CD4-positive, alpha-beta T cell treated with Interferon alpha-2 for 1 hour (primary cell): ENCODE measurements around the gene RTEL1.
"Not testable (repeated sequence)": the region's sequence is repeated elsewhere in the genome, so short reads cannot be mapped to it uniquely, and the experiment has no call there.

Experiments
- DNase-seq, 2 donors: peaks; one replicate each; pipeline ENCODE4 v3.0.0-alpha.2; 2020 to 2022

The RTEL1 gene

GRCh38 chr20:63701329-63702035 lies 43.4 kb downstream of the RTEL1 start:
- DNase-seq, result no peak

- no peak for DNase-seq
Measured at GRCh38 chr20:63702036-63702665, 44.0 kb downstream of the RTEL1 start.

GRCh38 chr20:63702751-63703470 lies 44.8 kb downstream of the RTEL1 start:
- DNase-seq, result no peak

DNA sequence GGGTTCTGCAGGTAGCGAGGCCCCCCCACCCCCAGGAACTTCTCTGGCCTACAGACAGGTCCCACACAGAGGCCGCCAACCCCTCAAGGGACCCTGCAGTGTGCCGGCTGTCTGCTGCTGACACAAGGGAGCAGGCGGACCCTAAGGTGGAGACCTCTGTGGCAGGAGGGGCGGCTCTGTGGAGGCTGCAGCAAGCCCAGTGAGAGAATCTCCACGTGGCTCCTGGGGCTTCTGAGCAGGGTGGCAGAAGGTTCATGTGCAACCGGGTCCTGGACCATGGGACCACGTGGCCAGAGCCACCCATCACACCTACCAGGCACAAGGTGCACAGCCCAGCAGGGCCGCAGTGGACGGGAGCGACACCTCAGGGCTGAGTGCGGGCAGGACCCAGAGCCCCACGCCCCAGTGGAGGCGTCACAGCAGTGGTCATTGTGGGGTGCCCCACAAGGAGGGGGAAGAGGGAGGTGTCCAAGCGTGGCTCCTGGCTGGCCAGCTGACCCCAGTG lies 45.4 kb downstream of the RTEL1 start:
- DNase-seq, result no peak

GRCh38 chr20:63703976-63704748 lies 46.0 kb downstream of the RTEL1 start:
- no peak for DNase-seq

GRCh38 chr20:63704749-63705117 lies 46.6 kb downstream of the RTEL1 start:
- no peak for DNase-seq

GRCh38 chr20:63705232-63706026 lies 47.3 kb downstream of the RTEL1 start:
- no peak for DNase-seq

- no peak for DNase-seq
Measured at GRCh38 chr20:63706027-63706695, 48.0 kb downstream of the RTEL1 start.

GRCh38 chr20:63706852-63707557 lies 48.9 kb downstream of the RTEL1 start:
- DNase-seq, result peak; percentile 43 to 68

- DNase-seq, result peak; percentile 84 to 91
Measured at GRCh38 chr20:63707558-63708300, 49.6 kb downstream of the RTEL1 start, which contains the start of the genes ARFRP1 and ZGPAT. Gene ARFRP1, minus strand, starts transcription at chr20:63707976. Its CDS starts 885 bp downstream, at chr20:63707091. Gene ZGPAT, plus strand, starts transcription at chr20:63708039. Its CDS starts 542 bp downstream, at chr20:63708581.

DNA sequence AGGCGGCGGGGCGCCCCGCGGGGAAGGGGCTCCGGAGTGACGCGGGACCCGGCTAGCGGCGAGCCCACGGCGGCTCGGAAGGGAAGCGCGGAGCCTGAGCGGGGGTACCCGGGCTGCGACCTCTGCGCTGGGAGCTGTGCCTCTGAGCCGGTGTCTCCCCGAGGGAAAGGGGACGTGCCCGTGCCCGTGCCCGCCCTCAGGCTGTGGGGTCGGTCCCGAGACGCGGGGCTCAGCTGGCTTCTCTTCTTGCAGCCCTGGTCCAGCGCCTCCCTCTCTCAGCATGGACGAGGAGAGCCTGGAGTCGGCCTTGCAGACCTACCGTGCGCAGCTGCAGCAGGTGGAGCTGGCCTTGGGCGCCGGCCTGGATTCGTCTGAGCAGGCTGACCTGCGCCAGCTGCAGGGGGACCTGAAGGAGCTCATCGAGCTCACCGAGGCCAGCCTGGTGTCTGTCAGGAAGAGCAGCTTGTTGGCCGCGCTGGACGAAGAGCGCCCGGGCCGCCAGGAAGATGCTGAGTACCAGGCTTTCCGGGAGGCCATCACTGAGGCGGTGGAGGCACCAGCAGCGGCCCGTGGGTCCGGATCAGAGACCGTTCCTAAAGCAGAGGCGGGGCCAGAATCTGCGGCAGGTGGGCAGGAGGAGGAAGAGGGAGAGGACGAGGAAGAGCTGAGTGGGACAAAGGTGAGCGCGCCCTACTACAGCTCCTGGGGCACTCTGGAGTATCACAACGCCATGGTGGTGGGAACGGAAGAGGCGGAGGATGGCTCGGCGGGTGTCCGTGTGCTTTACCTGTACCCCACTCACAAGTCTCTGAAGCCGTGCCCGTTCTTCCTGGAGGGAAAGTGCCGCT lies 50.4 kb downstream of the RTEL1 start:
- no peak for DNase-seq

DNA sequence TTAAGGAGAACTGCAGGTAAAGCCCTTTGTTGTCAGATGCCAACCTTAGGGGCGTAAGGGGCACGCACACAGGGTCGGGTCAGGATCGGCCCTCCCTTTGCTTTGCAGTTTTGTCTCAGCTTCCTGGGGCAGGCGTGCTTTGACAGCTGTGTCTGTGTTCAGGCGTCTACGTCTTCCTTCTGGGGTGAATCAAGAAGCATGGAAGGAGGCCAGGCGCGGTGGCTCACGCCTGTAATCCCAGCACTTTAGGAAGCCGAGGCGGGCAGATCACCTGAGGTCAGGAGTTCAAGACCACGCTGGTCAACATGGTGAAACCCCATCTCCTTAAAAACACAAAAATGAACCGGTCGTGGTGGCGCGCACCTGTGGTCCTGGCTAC lies 51.0 kb downstream of the RTEL1 start:
- no peak for DNase-seq

DNA sequence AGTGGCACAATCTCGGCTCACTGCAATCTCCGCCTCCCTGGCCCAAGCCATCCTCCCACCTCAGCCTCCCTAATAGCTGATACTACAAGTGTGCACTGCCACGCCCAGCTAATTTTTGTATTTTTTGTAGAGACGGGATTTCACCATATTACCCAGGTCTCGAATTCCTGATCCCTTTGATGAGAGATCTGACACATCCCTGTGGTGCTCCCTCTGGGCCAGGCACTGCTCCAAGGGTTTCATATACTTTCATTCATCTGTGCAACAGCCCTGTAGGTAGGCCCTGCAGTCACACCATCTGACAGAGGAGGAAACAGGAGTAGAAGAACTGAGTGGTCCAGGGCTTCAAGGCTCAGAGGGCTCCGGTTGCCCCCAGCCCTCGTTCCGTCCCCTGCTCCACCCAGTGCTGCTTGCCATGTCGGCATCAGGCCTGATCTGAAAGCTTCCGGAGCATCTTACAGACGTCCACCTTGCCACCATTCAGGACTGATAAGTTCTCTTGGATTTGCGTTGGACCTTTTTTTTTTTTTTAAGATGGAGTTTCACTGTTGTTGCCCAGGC lies 53.1 kb downstream of the RTEL1 start:
- no peak for DNase-seq

GRCh38 chr20:63712191-63712590 lies 54.1 kb downstream of the RTEL1 start:
- no peak for DNase-seq

DNA sequence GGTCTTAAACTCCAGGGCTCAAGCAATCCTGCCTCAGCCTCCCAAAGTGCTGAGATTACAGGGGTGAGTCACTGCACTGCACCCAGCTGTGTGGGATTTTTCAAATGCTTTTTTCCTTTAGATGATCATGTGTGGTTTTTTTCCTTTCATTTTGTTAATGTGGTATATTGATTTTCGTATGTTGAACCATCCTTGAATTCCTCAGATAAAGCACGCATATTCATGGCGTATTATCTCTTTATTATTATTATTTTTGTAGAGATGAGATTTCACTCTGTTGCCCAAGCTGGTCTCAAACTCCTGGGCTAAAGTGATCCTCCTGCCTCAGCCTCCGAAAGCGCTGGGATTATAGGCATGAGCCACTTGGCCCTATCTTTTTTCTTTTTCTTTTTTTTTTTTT lies 56.7 kb downstream of the RTEL1 start:
- no peak for DNase-seq

GRCh38 chr20:63718996-63719395 lies 60.9 kb downstream of the RTEL1 start:
- DNase-seq, result no peak

- not testable (repeated sequence) for DNase-seq
Measured at GRCh38 chr20:63722967-63723622, 65.0 kb downstream of the RTEL1 start.

DNA sequence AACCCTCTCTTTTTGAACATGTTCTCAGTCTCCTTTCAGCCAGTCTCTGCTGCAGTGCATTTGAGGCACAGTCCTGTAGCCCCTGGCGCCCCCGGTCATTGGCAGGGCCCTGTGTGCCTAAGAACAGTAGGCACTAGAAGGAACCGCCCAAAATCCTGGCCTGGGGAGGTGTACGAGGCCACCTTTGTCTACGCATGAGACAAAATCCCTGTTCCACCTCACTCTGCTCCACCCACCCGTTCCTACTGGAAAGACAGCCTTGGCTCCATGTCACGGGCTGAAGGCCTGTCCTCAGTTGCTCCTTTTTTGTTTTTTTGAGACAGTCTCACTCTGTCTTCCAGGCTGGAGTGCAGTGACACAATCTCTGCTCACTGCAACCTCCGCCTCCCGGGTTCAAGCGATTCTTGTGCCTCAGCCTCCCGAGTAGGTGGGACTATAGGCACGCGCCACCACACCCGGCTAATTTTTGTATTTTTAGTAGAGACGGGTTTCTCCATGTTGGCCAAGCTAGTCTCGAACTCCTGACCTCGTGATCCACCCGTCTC lies 72.1 kb downstream of the RTEL1 start:
- not testable (repeated sequence) for DNase-seq
